ENCODE measurements around the gene NTSR1.

GRCh38 chr20:62760856-62761758 is 52.5 kb downstream of the NTSR1 start:
- TF ChIP-seq, protein P1, sequence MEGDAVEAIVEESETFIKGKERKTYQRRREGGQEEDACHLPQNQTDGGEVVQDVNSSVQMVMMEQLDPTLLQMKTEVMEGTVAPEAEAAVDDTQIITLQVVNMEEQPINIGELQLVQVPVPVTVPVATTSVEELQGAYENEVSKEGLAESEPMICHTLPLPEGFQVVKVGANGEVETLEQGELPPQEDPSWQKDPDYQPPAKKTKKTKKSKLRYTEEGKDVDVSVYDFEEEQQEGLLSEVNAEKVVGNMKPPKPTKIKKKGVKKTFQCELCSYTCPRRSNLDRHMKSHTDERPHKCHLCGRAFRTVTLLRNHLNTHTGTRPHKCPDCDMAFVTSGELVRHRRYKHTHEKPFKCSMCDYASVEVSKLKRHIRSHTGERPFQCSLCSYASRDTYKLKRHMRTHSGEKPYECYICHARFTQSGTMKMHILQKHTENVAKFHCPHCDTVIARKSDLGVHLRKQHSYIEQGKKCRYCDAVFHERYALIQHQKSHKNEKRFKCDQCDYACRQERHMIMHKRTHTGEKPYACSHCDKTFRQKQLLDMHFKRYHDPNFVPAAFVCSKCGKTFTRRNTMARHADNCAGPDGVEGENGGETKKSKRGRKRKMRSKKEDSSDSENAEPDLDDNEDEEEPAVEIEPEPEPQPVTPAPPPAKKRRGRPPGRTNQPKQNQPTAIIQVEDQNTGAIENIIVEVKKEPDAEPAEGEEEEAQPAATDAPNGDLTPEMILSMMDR (conservative IDR thresholded peaks at IDR 0.05), result no peak
- TF ChIP-seq EZH2 (IDR thresholded peaks at IDR 0.05; ENCODE audit: low read depth), result no peak

All from PC-9 (cell line).